Activated CD8-positive, alpha-beta T cell treated with anti-CD3 and anti-CD28 coated beads, Interleukin-2, amount 10 ng/mL, durations not matched to agents 7 days and 5 days (primary cell): ENCODE data around the gene CHMP6. TPM values are rescaled to one million over a fixed set of nuclear protein-coding genes. Genes with fewer than 3 reads are reported as not detected.

Experiments
- ATAC-seq: fragments of 150-1000 bp; cut with Tn5 transposase; one replicate; pipeline ENCODE4 v1.10.0; 2021; ENCODE audit warnings: moderate library complexity
- CTCF ChIA-PET: fragments of 350-600 bp; sonication (Branson Sonifier 250); formaldehyde crosslinking; loops from one replicate; lab custom pipeline; 2021; ENCODE audit warnings: antibody characterized with exemption; lab: Charles Lee
- POLR2A ChIA-PET: fragments of 350-600 bp; sonication (Branson Sonifier 250); formaldehyde crosslinking; loops from one replicate; lab custom pipeline; 2021; ENCODE audit warnings: antibody characterized with exemption; lab: Charles Lee
- DNase-seq: peaks from one replicate; pipeline ENCODE4 v3.0.0-alpha.2; 2020
- H3K27ac Mint-ChIP-seq: one replicate; pipeline ENCODE4 v1.8.0; 2021; ENCODE audit warnings: mild to moderate bottlenecking, mixed read lengths
- H3K27me3 Mint-ChIP-seq: one replicate; pipeline ENCODE4 v1.8.0; 2021; ENCODE audit warnings: low read depth, mixed read lengths
- H3K36me3 Mint-ChIP-seq: one replicate; pipeline ENCODE4 v1.8.0; 2021; ENCODE audit warnings: low read depth, mixed read lengths
- H3K4me1 Mint-ChIP-seq: one replicate; pipeline ENCODE4 v1.8.0; 2021; ENCODE audit warnings: low read depth, mixed read lengths
- H3K4me3 Mint-ChIP-seq: one replicate; pipeline ENCODE4 v1.8.0; 2021; ENCODE audit warnings: mild to moderate bottlenecking, mixed read lengths
- H3K9me3 Mint-ChIP-seq: one replicate; pipeline ENCODE4 v1.8.0; 2022; ENCODE audit warnings: mixed read lengths; ENCODE audit not compliant: insufficient read depth
- total RNA-seq, 2 experiments: library from RNA; stranded (reverse); gene quantifications; one replicate each; pipeline ENCODE4 v1.2.3, GENCODE V29; 2021

The CHMP6 gene
- total RNA-seq, 2 experiments from 2014 or later = 32.4 to 35.5 TPM

- Mint-ChIP-seq H3K27ac (no peak overlapping the region), H3K27me3 (peaks cover 7% of the 10 kb centered on the region), H3K9me3 (no peaks in the 10 kb centered on the region), H3K36me3 (no peaks in the 10 kb centered on the region), H3K4me1 (peaks cover 10% of the 10 kb centered on the region), H3K4me3 (no peak overlapping the region)
- no peak for DNase-seq
- ChIA-PET POLR2A (no interaction called here), CTCF (interaction anchor here (1.2 kb wide), 2 partner anchors 404 to 552 kb away, joined by 3 to 4 read pairs; no protein-coding TSS in a partner anchor)
- no peak for ATAC-seq
These were observed 11.9 kb upstream of the CHMP6 start for GRCh38 chr17:80979547-80980378.

- Mint-ChIP-seq H3K27me3 (peaks cover 4% of the 10 kb centered on the region), H3K9me3 (no peaks in the 10 kb centered on the region), H3K36me3 (no peaks in the 10 kb centered on the region), H3K27ac (no peak overlapping the region), H3K4me3 (no peak overlapping the region), H3K4me1 (peaks cover 10% of the 10 kb centered on the region)
- CTCF ChIA-PET = interaction anchor here (2.1 kb wide), 1 partner anchor 556 kb away, joined by 7 read pairs; no protein-coding TSS in a partner anchor
- DNase-seq (no peak), ATAC-seq (no peak)
- POLR2A ChIA-PET = no interaction called here
These were observed 11.1 kb upstream of the CHMP6 start for GRCh38 chr17:80980397-80981061.

- Mint-ChIP-seq H3K4me3 (no peak overlapping the region), H3K27ac (no peak overlapping the region)
These were observed 10.4 kb upstream of the CHMP6 start for GRCh38 chr17:80981062-80981902.

GRCh38 chr17:80981929-80982425, 9.7 kb upstream of the CHMP6 start:
- Mint-ChIP-seq H3K36me3 (no peaks in the 10 kb centered on the region), H3K9me3 (no peaks in the 10 kb centered on the region), H3K4me3 (no peak overlapping the region), H3K27me3 (peaks cover 4% of the 10 kb centered on the region), H3K4me1 (peaks cover 10% of the 10 kb centered on the region), H3K27ac (no peak overlapping the region)
- ChIA-PET CTCF (interaction anchor here (2.1 kb wide), 1 partner anchor 558 kb away, joined by 7 read pairs; no protein-coding TSS in a partner anchor), POLR2A (no interaction called here)
- no peak for ATAC-seq
- no peak for DNase-seq

More at GRCh38 chr17:80981062-80981902, 10.4 kb upstream of the CHMP6 start:
- Mint-ChIP-seq H3K36me3 (no peaks in the 10 kb centered on the region), H3K4me1 (peaks cover 10% of the 10 kb centered on the region), H3K27me3 (peaks cover 4% of the 10 kb centered on the region), H3K9me3 (no peaks in the 10 kb centered on the region)
- POLR2A ChIA-PET = no interaction called here
- ATAC-seq = peak; percentile 59
- CTCF ChIA-PET = interaction anchor here (2.1 kb wide), 1 partner anchor 557 kb away, joined by 7 read pairs; no protein-coding TSS in a partner anchor
- peak; percentile 39 for DNase-seq

GRCh38 chr17:80982426-80982974, 9.1 kb upstream of the CHMP6 start:
- Mint-ChIP-seq H3K4me1 (peaks cover 10% of the 10 kb centered on the region), H3K27ac (no peak overlapping the region), H3K36me3 (no peaks in the 10 kb centered on the region), H3K27me3 (peaks cover 6% of the 10 kb centered on the region), H3K9me3 (no peaks in the 10 kb centered on the region), H3K4me3 (no peak overlapping the region)
- no peak for DNase-seq
- ChIA-PET CTCF (interaction anchor here (2.1 kb wide), 1 partner anchor 558 kb away, joined by 7 read pairs; no protein-coding TSS in a partner anchor), POLR2A (no interaction called here)
- ATAC-seq = no peak

GRCh38 chr17:80983545-80983944, 8.1 kb upstream of the CHMP6 start:
- no peaks in the 10 kb centered on the region for H3K36me3 Mint-ChIP-seq

GRCh38 chr17:80984749-80985148, 6.9 kb upstream of the CHMP6 start:
- ChIA-PET POLR2A (no interaction called here), CTCF (interaction anchor here (1.4 kb wide), 1 partner anchor 558 kb away, joined by 4 read pairs; no protein-coding TSS in a partner anchor)
- peaks cover 11% of the 10 kb centered on the region for H3K27me3 Mint-ChIP-seq
- DNase-seq = no peak
- ATAC-seq = no peak
- no peaks in the 10 kb centered on the region for H3K9me3 Mint-ChIP-seq
- no peak overlapping the region for H3K4me3 Mint-ChIP-seq
- H3K27ac Mint-ChIP-seq = no peak overlapping the region
- H3K36me3 Mint-ChIP-seq = no peaks in the 10 kb centered on the region
- peaks cover 17% of the 10 kb centered on the region for H3K4me1 Mint-ChIP-seq

More at GRCh38 chr17:80983545-80983944, 8.1 kb upstream of the CHMP6 start:
- Mint-ChIP-seq H3K9me3 (no peaks in the 10 kb centered on the region), H3K4me1 (peaks cover 10% of the 10 kb centered on the region), H3K4me3 (no peak overlapping the region), H3K27ac (no peak overlapping the region), H3K27me3 (peaks cover 9% of the 10 kb centered on the region)
- POLR2A ChIA-PET = no interaction called here
- DNase-seq = no peak
- no peak for ATAC-seq
- CTCF ChIA-PET = interaction anchor here (1.4 kb wide), 1 partner anchor 556 kb away, joined by 4 read pairs; no protein-coding TSS in a partner anchor

GRCh38 chr17:80986046-80986445, 5.6 kb upstream of the CHMP6 start:
- H3K36me3 Mint-ChIP-seq = no peaks in the 10 kb centered on the region
- H3K27me3 Mint-ChIP-seq = peaks cover 7% of the 10 kb centered on the region
- CTCF ChIA-PET = no interaction called here
- H3K4me3 Mint-ChIP-seq = no peak overlapping the region
- H3K27ac Mint-ChIP-seq = no peak overlapping the region
- DNase-seq (no peak), ATAC-seq (no peak)
- POLR2A ChIA-PET = no interaction called here
- no peaks in the 10 kb centered on the region for H3K9me3 Mint-ChIP-seq
- peaks cover 19% of the 10 kb centered on the region for H3K4me1 Mint-ChIP-seq

- H3K27ac Mint-ChIP-seq = no peak overlapping the region
- H3K4me3 Mint-ChIP-seq = no peak overlapping the region
- ATAC-seq (no peak), DNase-seq (no peak)
- peaks cover 16% of the 10 kb centered on the region for H3K4me1 Mint-ChIP-seq
- ChIA-PET CTCF (interaction anchor here (1.2 kb wide), 1 partner anchor 12 kb away, joined by 3 read pairs; no protein-coding TSS in a partner anchor), POLR2A (no interaction called here)
- H3K36me3 Mint-ChIP-seq = no peaks in the 10 kb centered on the region
- no peaks in the 10 kb centered on the region for H3K9me3 Mint-ChIP-seq
- peaks cover 7% of the 10 kb centered on the region for H3K27me3 Mint-ChIP-seq
These were observed 4.7 kb upstream of the CHMP6 start for GRCh38 chr17:80986816-80987475.

GRCh38 chr17:80987941-80988461, 3.6 kb upstream of the CHMP6 start:
- no peaks in the 10 kb centered on the region for H3K36me3 Mint-ChIP-seq
- no peak overlapping the region for H3K27ac Mint-ChIP-seq
- POLR2A ChIA-PET = interaction anchor here (1.8 kb wide), 1 partner anchor 30 kb away, joined by 6 read pairs; no protein-coding TSS in a partner anchor

More at GRCh38 chr17:80987941-80988461, 3.6 kb upstream of the CHMP6 start:
- H3K27me3 Mint-ChIP-seq = peaks cover 7% of the 10 kb centered on the region
- ATAC-seq = no peak
- no peak overlapping the region for H3K4me3 Mint-ChIP-seq
- no peaks in the 10 kb centered on the region for H3K9me3 Mint-ChIP-seq
- CTCF ChIA-PET = interaction anchor here (0.7 to 2.0 kb wide), 6 partner anchors 30 to 561 kb away, joined by 4 to 14 read pairs (median 6); no protein-coding TSS in a partner anchor
- no peak for DNase-seq
- peaks cover 20% of the 10 kb centered on the region for H3K4me1 Mint-ChIP-seq
